Endothelial cell of umbilical vein (primary cell): ENCODE results near the gene XRN1. TPM values are rescaled to one million over a fixed set of nuclear protein-coding genes. Genes with fewer than 3 reads are reported as not detected.

ENCODE experiments used
- BruUV-seq: library from RNA; stranded (reverse); fragments of 400-500 nt; replicated peaks from 2 replicates; lab custom pipeline; 2021; lab: Mats Ljungman, UMichigan
- CTCF ChIA-PET: fragments of 300-600, 350-600 bp; sonication (Branson Sonifier 250); formaldehyde crosslinking; loops from one replicate; lab custom pipeline; 2021; ENCODE audit warnings: antibody characterized with exemption, inconsistent platforms; lab: Charles Lee
- POLR2A ChIA-PET: fragments of 300-600, 350-600 bp; sonication (Branson Sonifier 250); formaldehyde crosslinking; loops from one replicate; lab custom pipeline; 2021; ENCODE audit warnings: antibody characterized with exemption, inconsistent platforms; lab: Charles Lee
- DNase-seq: peaks from one replicate; pipeline ENCODE4 v3.0.0-alpha.2; 2011; ENCODE audit warnings: low read depth, low spot score
- FAIRE-seq: peaks from 2 replicates; lab custom pipeline; 2011; peaks lifted over from hg19 to GRCh38; lab: Jason Lieb, UNC
- H2AFZ ChIP-seq: 2 replicates; pipeline ENCODE4 v1.6.0; 2012; ENCODE audit warnings: low read depth, low read length, control low read depth, inconsistent platforms
- H3K27ac ChIP-seq: 2 replicates; pipeline ENCODE4 v1.5.1; 2011; ENCODE audit warnings: low read depth, mild to moderate bottlenecking, control low read depth, low read length, moderate library complexity; ENCODE audit not compliant: insufficient read depth
- H3K27me3 ChIP-seq, 2 experiments: 2 replicates each; pipeline versions ENCODE4 v1.6.0 to v1.6.1; 2011; ENCODE audit warnings: low read length in 2 of 2, mixed read lengths in 1 of 2; ENCODE audit not compliant: control insufficient read depth in 2 of 2, insufficient read depth in 2 of 2
- H3K36me3 ChIP-seq, 2 experiments: 2 replicates in 1 of 2; 3 replicates in 1 of 2; pipeline ENCODE4 v1.5.1; 2011; ENCODE audit warnings: low read length in 2 of 2, mild to moderate bottlenecking in 1 of 2, moderate library complexity in 1 of 2; ENCODE audit not compliant: control insufficient read depth in 2 of 2, insufficient read depth in 2 of 2; ENCODE audit errors: extremely low read depth in 1 of 2
- H3K4me1 ChIP-seq: 3 replicates; pipeline ENCODE4 v1.5.1; 2011; ENCODE audit warnings: mild to moderate bottlenecking, low read length; ENCODE audit not compliant: control insufficient read depth, insufficient read depth; ENCODE audit errors: extremely low read depth
- H3K4me2 ChIP-seq: 2 replicates; pipeline ENCODE4 v1.6.1; 2011; ENCODE audit warnings: low read length, control low read depth, mixed read lengths; ENCODE audit not compliant: insufficient read depth
- H3K4me3 ChIP-seq, 3 experiments: fragments of 200-600 bp in 1 of 3; sonication (generic), shearing (Covaris generic) in 1 of 3; replicated peaks in 1 of 3; 2 replicates each; pipeline ENCODE4 v1.5.1; 2011 to 2016; ENCODE audit warnings: control low read depth in 3 of 3, low read length in 3 of 3, mild to moderate bottlenecking in 2 of 3, inconsistent platforms in 1 of 3, low read depth in 1 of 3, moderate library complexity in 1 of 3; ENCODE audit not compliant: insufficient read depth in 1 of 3
- H3K79me2 ChIP-seq: 2 replicates; pipeline ENCODE4 v1.6.0; 2012; ENCODE audit warnings: low read length, inconsistent platforms; ENCODE audit not compliant: control insufficient read depth, insufficient read depth
- H3K9ac ChIP-seq: replicated peaks from 2 replicates; pipeline ENCODE3; 2011; ENCODE audit warnings: low read length, control low read depth; ENCODE audit not compliant: insufficient read depth; ENCODE audit errors: extremely low read depth
- H3K9me1 ChIP-seq: replicated peaks from 3 replicates; pipeline ENCODE4 v1.6.0; 2011; ENCODE audit warnings: mild to moderate bottlenecking, low read length; ENCODE audit not compliant: control insufficient read depth, insufficient read depth; ENCODE audit errors: extremely low read depth
- H3K9me3 ChIP-seq: replicated peaks from 2 replicates; pipeline ENCODE4 v1.5.1; 2012; ENCODE audit warnings: low read length, inconsistent platforms; ENCODE audit not compliant: control insufficient read depth, insufficient read depth
- H4K20me1 ChIP-seq: replicated peaks from 2 replicates; pipeline ENCODE3; 2011; ENCODE audit warnings: mild to moderate bottlenecking, low read length; ENCODE audit not compliant: control insufficient read depth, insufficient read depth; ENCODE audit errors: extremely low read depth
- EZH2 ChIP-seq: IDR thresholded peaks from 2 replicates; pipeline ENCODE4 v1.6.1; 2012; ENCODE audit warnings: borderline replicate concordance, low read depth, mild to moderate bottlenecking, moderate library complexity, low read length, inconsistent platforms; ENCODE audit not compliant: severe bottlenecking
- FOS ChIP-seq: IDR thresholded peaks from 2 replicates; pipeline ENCODE4 v1.6.1; 2011; ENCODE audit warnings: mild to moderate bottlenecking, low read length, moderate library complexity, borderline replicate concordance; ENCODE audit not compliant: insufficient read depth
- GATA2 ChIP-seq: IDR thresholded peaks from 2 replicates; pipeline ENCODE4 v1.7.0; 2011; ENCODE audit warnings: low read depth, mild to moderate bottlenecking, moderate library complexity, mixed read lengths, low read length; ENCODE audit not compliant: insufficient read length, insufficient read depth
- JUN ChIP-seq: IDR thresholded peaks from 2 replicates; pipeline ENCODE4 v1.6.1; 2011; ENCODE audit warnings: borderline replicate concordance, low read depth; ENCODE audit not compliant: insufficient read length, insufficient read depth
- MYC ChIP-seq: IDR thresholded peaks from one replicate; pipeline ENCODE4 v1.6.1; 2011; ENCODE audit warnings: mild to moderate bottlenecking, low read depth, low read length
- POLR2A ChIP-seq: IDR thresholded peaks from 2 replicates; pipeline ENCODE4 v1.6.1; 2012; ENCODE audit warnings: low read depth, mild to moderate bottlenecking, control low read depth, low read length
- POLR2AphosphoS5 ChIP-seq: IDR thresholded peaks from 2 replicates; pipeline ENCODE4 v1.6.1; 2012; ENCODE audit warnings: low read depth, mild to moderate bottlenecking, control low read depth, low read length, moderate library complexity; ENCODE audit not compliant: insufficient read depth
- dilution Hi-C: fragments of 300-500 bp; cut with MboI; formaldehyde crosslinking; loops from one replicate; pipeline ENCODE4 v1.15.0; 2019; ENCODE audit warnings: low sequenced_read_pairs; ENCODE audit not compliant: extremely low pct_ligation_motif_present
- intact Hi-C: fragments of 100-400 bp; cut with micrococcal nuclease; formaldehyde crosslinking; loops from one replicate; pipeline ENCODE4 v1.10.0; 2022
- polyA plus RNA-seq, 4 experiments: library from polyadenylated mRNA; depleted of rRNA in 3 of 4; stranded (reverse) in 3 of 4; unstranded in 1 of 4; fragments of >200 nt; gene quantifications; 2 replicates each; pipeline versions ENCODE4 v1.2.1 to v1.2.3, GENCODE V29; 2011 to 2012; ENCODE audit warnings: missing spikeins in 1 of 4
- total RNA-seq: library from RNA; stranded (reverse); gene quantifications from 2 replicates; pipeline ENCODE4 v1.2.3, GENCODE V29; 2021
- TF ChIP-seq, protein P1 (sequence below): IDR thresholded peaks from 2 replicates; pipeline ENCODE4 v1.6.1; 2011; ENCODE audit not compliant: insufficient read depth, insufficient read length
- TF ChIP-seq, protein P2 (sequence below), 2 donors: IDR thresholded peaks; 1 replicate in 1 of 2; 2 replicates in 1 of 2; pipeline ENCODE4 v1.5.1; 2011; ENCODE audit warnings: low read length in 2 of 2, mild to moderate bottlenecking in 2 of 2, moderate library complexity in 2 of 2, control low read depth in 1 of 2, inconsistent platforms in 1 of 2, low read depth in 1 of 2; ENCODE audit not compliant: insufficient read depth in 1 of 2; ENCODE audit errors: extremely low read depth in 1 of 2

XRN1 gene
- total and polyA plus RNA-seq, 2 donors (not counting 3 experiments of a cell fraction or from before 2014, with no cell fraction given), result 4.4 to 40.0 TPM

DNA sequence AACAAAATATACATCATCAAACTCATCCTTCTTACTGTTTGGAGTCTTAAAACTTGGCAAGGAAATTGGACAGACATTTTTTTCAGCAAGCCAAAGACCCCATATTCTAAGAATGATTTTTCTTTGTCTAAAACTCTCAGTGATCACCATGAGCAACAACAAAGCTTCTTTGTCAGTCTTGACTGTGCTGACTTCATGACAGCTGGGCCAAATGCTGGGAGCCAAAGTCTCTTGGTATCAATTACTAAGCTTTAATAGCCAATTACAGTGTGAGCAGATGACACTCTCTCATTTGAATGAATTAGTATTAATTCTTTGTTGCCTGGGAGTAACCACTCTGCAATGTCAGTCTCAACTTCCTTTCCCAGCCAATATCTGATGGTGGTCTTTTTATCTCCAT is 174.3 kb downstream of the XRN1 start:
- no peaks in the 10 kb centered on the region for H4K20me1 ChIP-seq
- TF ChIP-seq POLR2AphosphoS5 (no peak), JUN (no peak), POLR2A (no peak), FOS (no peak), GATA2 (no peak), EZH2 (no peak), MYC (no peak)
- TF ChIP-seq, protein P1, sequence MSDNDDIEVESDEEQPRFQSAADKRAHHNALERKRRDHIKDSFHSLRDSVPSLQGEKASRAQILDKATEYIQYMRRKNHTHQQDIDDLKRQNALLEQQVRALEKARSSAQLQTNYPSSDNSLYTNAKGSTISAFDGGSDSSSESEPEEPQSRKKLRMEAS, result no peak
- TF ChIP-seq, protein P2, sequence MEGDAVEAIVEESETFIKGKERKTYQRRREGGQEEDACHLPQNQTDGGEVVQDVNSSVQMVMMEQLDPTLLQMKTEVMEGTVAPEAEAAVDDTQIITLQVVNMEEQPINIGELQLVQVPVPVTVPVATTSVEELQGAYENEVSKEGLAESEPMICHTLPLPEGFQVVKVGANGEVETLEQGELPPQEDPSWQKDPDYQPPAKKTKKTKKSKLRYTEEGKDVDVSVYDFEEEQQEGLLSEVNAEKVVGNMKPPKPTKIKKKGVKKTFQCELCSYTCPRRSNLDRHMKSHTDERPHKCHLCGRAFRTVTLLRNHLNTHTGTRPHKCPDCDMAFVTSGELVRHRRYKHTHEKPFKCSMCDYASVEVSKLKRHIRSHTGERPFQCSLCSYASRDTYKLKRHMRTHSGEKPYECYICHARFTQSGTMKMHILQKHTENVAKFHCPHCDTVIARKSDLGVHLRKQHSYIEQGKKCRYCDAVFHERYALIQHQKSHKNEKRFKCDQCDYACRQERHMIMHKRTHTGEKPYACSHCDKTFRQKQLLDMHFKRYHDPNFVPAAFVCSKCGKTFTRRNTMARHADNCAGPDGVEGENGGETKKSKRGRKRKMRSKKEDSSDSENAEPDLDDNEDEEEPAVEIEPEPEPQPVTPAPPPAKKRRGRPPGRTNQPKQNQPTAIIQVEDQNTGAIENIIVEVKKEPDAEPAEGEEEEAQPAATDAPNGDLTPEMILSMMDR (IDR thresholded peaks at IDR 0.05; ENCODE audit: extremely low read depth in 1 of 2, insufficient read depth in 1 of 2, low read depth in 1 of 2, low read length in 2 of 2), result no peak
- no peak overlapping the region for H3K4me3 ChIP-seq
- no peaks in the 10 kb centered on the region for H3K9me1 ChIP-seq
- DNase-seq (no peak), FAIRE-seq (no peak)
- no peak overlapping the region for H3K4me2 ChIP-seq
- H3K9ac ChIP-seq, result no peak overlapping the region
- dilution Hi-C loops, result no loop called here
- no peaks in the 10 kb centered on the region for H3K4me1 ChIP-seq
- CTCF ChIA-PET, result interaction anchor here (0.6 kb wide), 1 partner anchor 141 kb away, joined by 3 read pairs; no protein-coding TSS in a partner anchor
- no TSS peak for BruUV-seq
- intact Hi-C loops, result no loop called here
- peaks cover 2 to 6% of the 10 kb centered on the region in 2 experiments for H3K27me3 ChIP-seq
- POLR2A ChIA-PET, result no interaction called here
- H2AFZ ChIP-seq, result no peak overlapping the region
- no peaks in the 10 kb centered on the region for H3K79me2 ChIP-seq
- H3K27ac ChIP-seq, result no peak overlapping the region
- H3K9me3 ChIP-seq, result no peaks in the 10 kb centered on the region
- H3K36me3 ChIP-seq, result no peaks in the 10 kb centered on the region
